SK-MEL-5 (cell line): ENCODE data around the gene PKN3. TPM values are rescaled to one million over a fixed set of nuclear protein-coding genes. Genes with fewer than 3 reads are reported as not detected.

ENCODE experiments used
- DNase-seq: peaks from one replicate; pipeline ENCODE4 v3.0.0-alpha.2; 2016; ENCODE audit warnings: low read depth, low spot score
- in situ Hi-C: cut with HindIII; loops from 2 replicates; pipeline ENCODE4 v1.10.0; 2016; ENCODE audit warnings: low sequenced_read_pairs, high pct_unique_total_duplicates, low pct_unique_long_range_greater_than_20kb
- small RNA-seq, 2 experiments: library from RNA; depleted of rRNA; stranded (forward); fragments of <200 nt; gene quantifications; one replicate each; pipeline ENCODE3, GENCODE V24; 2014
- total RNA-seq: library from RNA; depleted of rRNA; stranded (reverse); fragments of >200 nt; shearing (Covaris generic); gene quantifications from 2 replicates; pipeline ENCODE4 v1.2.3, GENCODE V29; 2014; rRNA removed

The PKN3 gene
- total RNA-seq, 1 experiment from 2014 or later = 3.2 TPM

DNA sequence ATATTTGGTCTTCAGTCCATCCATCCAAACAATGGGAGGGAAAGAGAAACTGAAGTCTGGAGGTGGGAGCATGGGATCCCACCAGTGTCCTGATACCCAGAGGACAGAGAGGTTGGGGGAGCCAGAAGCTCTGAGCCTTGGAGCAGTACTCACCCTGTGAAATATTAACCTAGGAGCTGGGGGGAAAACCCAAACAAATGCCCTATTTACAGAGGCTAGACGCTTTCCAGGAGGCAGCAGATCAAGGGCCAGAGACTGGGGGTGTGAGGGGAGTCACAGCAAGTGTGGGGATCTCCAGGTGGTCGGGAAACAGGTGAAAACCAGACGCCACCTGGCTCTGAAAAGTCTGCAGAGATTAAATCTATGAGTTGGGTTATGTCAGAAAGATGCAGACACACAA, 63.2 kb downstream of the PKN3 start:
- DNase-seq = no peak
- in situ Hi-C loops = no loop called here

DNA sequence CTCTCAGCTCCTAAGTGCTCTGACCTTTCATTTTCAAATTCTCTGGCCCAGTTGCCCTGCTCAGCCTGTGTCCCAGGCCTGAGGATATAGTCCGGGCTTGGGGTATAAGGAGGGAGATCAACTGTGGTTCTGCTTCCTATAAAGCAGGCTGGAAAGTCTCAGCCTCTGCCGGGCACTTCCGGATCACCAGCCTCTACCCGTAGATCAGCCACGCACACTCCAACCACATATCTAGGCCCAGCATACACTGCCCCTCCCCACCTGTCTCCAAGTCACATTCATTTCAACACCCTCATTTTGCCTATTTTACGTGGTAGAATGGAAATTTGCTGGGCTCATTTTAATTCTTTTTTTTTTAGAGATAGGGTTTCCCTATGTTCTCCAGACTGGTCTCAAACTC, 66.3 kb downstream of the PKN3 start:
- in situ Hi-C loops = no loop called here
- DNase-seq = no peak

Small RNAs within 50 kb of the gene (small RNA-seq; reads per million reads assigned to genes)
- 0 reads per million in 2 experiments for gene RF00017
- gene RN7SL560P = 0 reads per million in 2 experiments

Other genes with a start within 250 kb of the PKN3 start
- gene ODF2, start 246.5 kb upstream of the PKN3 start, total RNA-seq = 33.1 and 37.7 TPM in 2 replicates
- 42.2 and 43.3 TPM in 2 replicates for gene GLE1, start 197.8 kb upstream of the PKN3 start, total RNA-seq
- gene SPTAN1, start 149.9 kb upstream of the PKN3 start, total RNA-seq = 91.4 and 114 TPM in 2 replicates
- gene DYNC2I2, start 45.7 kb upstream of the PKN3 start, total RNA-seq = 49.5 and 52.1 TPM in 2 replicates
- gene SET, start 13.3 kb upstream of the PKN3 start, total RNA-seq = 797 and 827 TPM in 2 replicates
- 65.2 and 74.1 TPM in 2 replicates for gene ZDHHC12, start 21.6 kb downstream of the PKN3 start, total RNA-seq
- 14.3 and 14.4 TPM in 2 replicates for gene ZER1, start 69.4 kb downstream of the PKN3 start, total RNA-seq
- 10.5 and 12.0 TPM in 2 replicates for gene TBC1D13, start 84.8 kb downstream of the PKN3 start, total RNA-seq
- gene ENDOG, start 116.0 kb downstream of the PKN3 start, total RNA-seq = 24.6 and 26.2 TPM in 2 replicates
- gene SPOUT1, start 127.3 kb downstream of the PKN3 start, total RNA-seq = 39.6 and 40.3 TPM in 2 replicates
- 7.4 and 7.5 TPM in 2 replicates for gene KYAT1, start 179.4 kb downstream of the PKN3 start, total RNA-seq
- gene LRRC8A, start 179.6 kb downstream of the PKN3 start, total RNA-seq = 36.0 and 38.3 TPM in 2 replicates
- gene PHYHD1, start 218.5 kb downstream of the PKN3 start, total RNA-seq = 4.5 and 5.2 TPM in 2 replicates
- gene DOLK, start 245.1 kb downstream of the PKN3 start, total RNA-seq = 40.1 and 41.7 TPM in 2 replicates
- gene NUP188, start 245.2 kb downstream of the PKN3 start, total RNA-seq = 33.9 and 35.2 TPM in 2 replicates